SK-N-SH (cell line): ENCODE results near the gene HBP1. TPM values are rescaled to one million over a fixed set of nuclear protein-coding genes. Genes with fewer than 3 reads are reported as not detected.
A peak's percentile ranks its signal among the peaks of the same experiment; 100 is the strongest.

Source experiments
- CTCF ChIA-PET: fragments of 300-600, 350-600 bp; formaldehyde crosslinking; extraction: SDS; loops from one replicate; lab custom pipeline; 2021; lab: Yijun Ruan, JAX
- POLR2A ChIA-PET: fragments of 350-600 bp; sonication (Branson Sonifier 250); formaldehyde crosslinking; extraction: SDS; loops from one replicate; lab custom pipeline; 2020; ENCODE audit warnings: antibody characterized with exemption, inconsistent platforms; lab: Yijun Ruan, JAX
- DNase-seq: peaks from one replicate; pipeline ENCODE4 v3.0.0; 2012
- H2AFZ ChIP-seq: fragments of 200-600 bp; sonication (generic); 2 replicates; pipeline ENCODE4 v1.8.1; 2016; ENCODE audit warnings: antibody characterized with exemption, mild to moderate bottlenecking, low read depth
- H3F3A ChIP-seq: fragments of 200-600 bp; sonication (generic); replicated peaks from 2 replicates; pipeline ENCODE3; 2016; ENCODE audit warnings: antibody characterized with exemption, mild to moderate bottlenecking; ENCODE audit not compliant: insufficient read depth
- H3K27ac ChIP-seq, 2 experiments: fragments of 200-500 bp in 1 of 2; fragments of 200-600 bp in 1 of 2; sonication (Bioruptor generic) in 1 of 2; sonication (generic), shearing (Covaris generic) in 1 of 2; 2 replicates each; pipeline versions ENCODE4 v1.5.1 to v1.6.1; 2014 to 2016; ENCODE audit warnings: low read depth in 2 of 2, inconsistent platforms in 1 of 2, low read length in 1 of 2, mild to moderate bottlenecking in 1 of 2, mixed read lengths in 1 of 2
- H3K27me3 ChIP-seq: fragments of 200-600 bp; sonication (generic), shearing (Covaris generic); 2 replicates; pipeline ENCODE4 v1.6.1; 2016; ENCODE audit warnings: mixed run types; ENCODE audit not compliant: insufficient read depth
- H3K36me3 ChIP-seq, 2 experiments: fragments of 200-500 bp in 1 of 2; fragments of 200-600 bp in 1 of 2; sonication (Bioruptor generic) in 1 of 2; sonication (generic) in 1 of 2; replicated peaks in 1 of 2; 2 replicates each; pipeline versions ENCODE3 to v1.5.1; 2014 to 2016; ENCODE audit warnings: low read length in 1 of 2, mild to moderate bottlenecking in 1 of 2; ENCODE audit not compliant: insufficient read depth in 2 of 2, control insufficient read depth in 1 of 2
- H3K4me1 ChIP-seq, 2 experiments: fragments of 200-500 bp in 1 of 2; fragments of 200-600 bp in 1 of 2; sonication (Bioruptor generic) in 1 of 2; sonication (generic), shearing (Covaris generic) in 1 of 2; 2 replicates each; pipeline versions ENCODE4 v1.5.1 to v1.6.1; 2014 to 2016; ENCODE audit warnings: low read depth in 1 of 2, low read length in 1 of 2, mixed run types in 1 of 2; ENCODE audit not compliant: insufficient read depth in 2 of 2, control insufficient read depth in 1 of 2
- H3K4me2 ChIP-seq: fragments of 200-600 bp; sonication (generic), shearing (Covaris generic); 2 replicates; pipeline ENCODE4 v1.6.1; 2017; ENCODE audit warnings: mixed run types
- H3K4me3 ChIP-seq, 2 experiments: fragments of 200-500 bp in 1 of 2; fragments of 200-600 bp in 1 of 2; sonication (Bioruptor generic) in 1 of 2; sonication (generic), shearing (Covaris generic) in 1 of 2; 2 replicates each; pipeline versions ENCODE4 v1.5.1 to v1.8.1; 2014 to 2016; ENCODE audit warnings: low read depth in 2 of 2, inconsistent platforms in 1 of 2, low read length in 1 of 2, mild to moderate bottlenecking in 1 of 2, mixed read lengths in 1 of 2, moderate library complexity in 1 of 2
- H3K79me2 ChIP-seq: fragments of 200-600 bp; sonication (generic); 2 replicates; pipeline ENCODE4 v1.8.1; 2017; ENCODE audit warnings: mild to moderate bottlenecking; ENCODE audit not compliant: insufficient read depth
- H3K9ac ChIP-seq: fragments of 200-600 bp; sonication (generic); 2 replicates; pipeline ENCODE4 v1.6.1; 2017; ENCODE audit warnings: mixed run types
- H3K9me2 ChIP-seq: fragments of 200-600 bp; sonication (generic); 2 replicates; pipeline ENCODE4 v1.6.1; 2017; ENCODE audit warnings: mixed run types
- H3K9me3 ChIP-seq: fragments of 200-600 bp; sonication (generic); 2 replicates; pipeline ENCODE4 v1.6.1; 2017; ENCODE audit warnings: mixed run types, mild to moderate bottlenecking, moderate library complexity
- H4K20me1 ChIP-seq: fragments of 200-600 bp; sonication (generic); 2 replicates; pipeline ENCODE4 v1.6.1; 2017; ENCODE audit warnings: mild to moderate bottlenecking, mixed run types; ENCODE audit not compliant: insufficient read depth
- CHD2 ChIP-seq: fragments of 150-350 bp; IDR thresholded peaks from 2 replicates; pipeline ENCODE4 v1.6.1; 2018; ENCODE audit warnings: low read length; ENCODE audit not compliant: partially characterized antibody
- CTCF ChIP-seq: fragments of 200-600 bp; sonication (generic); IDR thresholded peaks from 2 replicates; pipeline ENCODE4 v1.6.1; 2017; ENCODE audit warnings: antibody characterized with exemption, mild to moderate bottlenecking, moderate library complexity
- ELF1 ChIP-seq: IDR thresholded peaks from 2 replicates; pipeline ENCODE4 v1.4.0; 2012
- EP300 ChIP-seq, 2 experiments: IDR thresholded peaks; 2 replicates each; pipeline versions ENCODE4 v1.4.0 to v1.6.1; 2012; ENCODE audit warnings: borderline replicate concordance in 1 of 2, low read depth in 1 of 2, low read length in 1 of 2
- FOSL2 ChIP-seq: IDR thresholded peaks from 2 replicates; pipeline ENCODE4 v1.4.0; 2012; ENCODE audit warnings: low read depth, mild to moderate bottlenecking, moderate library complexity, borderline replicate concordance
- FOXJ3 ChIP-seq: sonication (generic); formaldehyde crosslinking; IDR thresholded peaks from 2 replicates; pipeline ENCODE4 v1.5.1; 2020; ENCODE audit warnings: mild to moderate bottlenecking, missing genetic modification reagents
- GABPA ChIP-seq: IDR thresholded peaks from 2 replicates; pipeline ENCODE4 v1.4.0; 2012; ENCODE audit warnings: low read depth, mild to moderate bottlenecking
- GATA2 ChIP-seq: sonication (generic); formaldehyde crosslinking; IDR thresholded peaks from 2 replicates; pipeline ENCODE4 v1.5.0; 2020; ENCODE audit warnings: mild to moderate bottlenecking, missing genetic modification reagents
- JUND ChIP-seq: IDR thresholded peaks from 2 replicates; pipeline ENCODE4 v1.4.0; 2012
- MEF2A ChIP-seq: IDR thresholded peaks from 2 replicates; pipeline ENCODE4 v1.4.0; 2012; ENCODE audit warnings: low read depth, borderline replicate concordance
- MXI1 ChIP-seq: IDR thresholded peaks from 2 replicates; pipeline ENCODE4 v1.6.1; 2012; ENCODE audit warnings: mild to moderate bottlenecking, low read depth, low read length, improper control_type of control experiment
- NRF1 ChIP-seq: IDR thresholded peaks from 2 replicates; pipeline ENCODE4 v1.6.1; 2012; ENCODE audit warnings: low read depth, mild to moderate bottlenecking, low read length
- PBX3 ChIP-seq: IDR thresholded peaks from 2 replicates; pipeline ENCODE4; 2012
- RAD21 ChIP-seq: IDR thresholded peaks from 2 replicates; pipeline ENCODE4 v1.6.1; 2012; ENCODE audit warnings: mild to moderate bottlenecking, low read length
- SMC3 ChIP-seq: IDR thresholded peaks from 2 replicates; pipeline ENCODE4 v1.6.1; 2012; ENCODE audit warnings: low read depth, low read length, improper control_type of control experiment
- TCF12 ChIP-seq: IDR thresholded peaks from 2 replicates; pipeline ENCODE4 v1.4.0; 2012
- TEAD4 ChIP-seq: IDR thresholded peaks from 2 replicates; pipeline ENCODE4 v1.4.0; 2012; ENCODE audit warnings: mild to moderate bottlenecking, borderline replicate concordance; ENCODE audit not compliant: insufficient read depth
- YY1 ChIP-seq: IDR thresholded peaks from 2 replicates; pipeline ENCODE4 v1.4.0; 2012; ENCODE audit warnings: low read depth, mild to moderate bottlenecking
- whole genome bisulfite sequencing: methylation state at CpG from one replicate; pipeline ENCODE4 v1.1.6; 2017; ENCODE audit warnings: low lambda C conversion rate; 5-methylcytosine and 5-hydroxymethylcytosine counted together
- polyA plus RNA-seq, 3 experiments: library from polyadenylated mRNA; depleted of rRNA; stranded (reverse); fragments of >200 nt; gene quantifications; 2 replicates each; pipeline ENCODE4 v1.2.3, GENCODE V29; 2012
- TF ChIP-seq, protein P1 (sequence below): fragments of 150-350 bp; IDR thresholded peaks from 2 replicates; pipeline ENCODE4 v1.6.1; 2017; ENCODE audit warnings: antibody characterized with exemption, low read length, low read depth, borderline replicate concordance
- TF ChIP-seq, protein P2 (sequence below): IDR thresholded peaks from 2 replicates; pipeline ENCODE4 v1.4.0; 2012; ENCODE audit warnings: low read depth

The HBP1 gene
- polyA plus RNA-seq, 1 of the 3 experiments (the other 2 are of a cell fraction), result 27.2 TPM

GRCh38 chr7:107162475-107162874 is 6.3 kb upstream of the HBP1 start (continued):
- TF ChIP-seq PBX3 (no peak), EP300 (IDR thresholded peaks at IDR 0.05; ENCODE audit: borderline replicate concordance in 1 of 2, low read depth in 1 of 2, low read length in 1 of 2) (no peak), CHD2 (no peak), FOXJ3 (CRISPR knock-in tag) (no peak), GABPA (no peak), FOSL2 (peak; percentile 46; the same call in 1 of the 2 replicates), SMC3 (no peak), MEF2A (no peak), NRF1 (no peak), MXI1 (no peak), YY1 (no peak), JUND (peak; percentile 28; the same call in 1 of the 2 replicates)
- TF ChIP-seq, protein P1, sequence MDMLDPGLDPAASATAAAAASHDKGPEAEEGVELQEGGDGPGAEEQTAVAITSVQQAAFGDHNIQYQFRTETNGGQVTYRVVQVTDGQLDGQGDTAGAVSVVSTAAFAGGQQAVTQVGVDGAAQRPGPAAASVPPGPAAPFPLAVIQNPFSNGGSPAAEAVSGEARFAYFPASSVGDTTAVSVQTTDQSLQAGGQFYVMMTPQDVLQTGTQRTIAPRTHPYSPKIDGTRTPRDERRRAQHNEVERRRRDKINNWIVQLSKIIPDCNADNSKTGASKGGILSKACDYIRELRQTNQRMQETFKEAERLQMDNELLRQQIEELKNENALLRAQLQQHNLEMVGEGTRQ, result no peak

GRCh38 chr7:107164092-107164491 is 4.7 kb upstream of the HBP1 start:
- CTCF ChIA-PET, result interaction anchor here (0.6 to 5.0 kb wide), 4 partner anchors 14 to 622 kb away, joined by 3 to 62 read pairs (median 4); no protein-coding TSS in a partner anchor
- 73% methylated on average over 2 of the region's 2 CpGs for WGBS
- H3K27me3 ChIP-seq, result no peaks in the 10 kb centered on the region
- no peak overlapping the region for H3K9ac ChIP-seq
- H3K27ac ChIP-seq, result no peak overlapping the region
- TF ChIP-seq CTCF (no peak), TCF12 (no peak), GATA2 (CRISPR knock-in tag) (no peak), RAD21 (no peak), TEAD4 (no peak), ELF1 (no peak)
- TF ChIP-seq, protein P1, result no peak
- TF ChIP-seq, protein P2, sequence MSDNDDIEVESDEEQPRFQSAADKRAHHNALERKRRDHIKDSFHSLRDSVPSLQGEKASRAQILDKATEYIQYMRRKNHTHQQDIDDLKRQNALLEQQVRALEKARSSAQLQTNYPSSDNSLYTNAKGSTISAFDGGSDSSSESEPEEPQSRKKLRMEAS, result no peak
- H3K9me2 ChIP-seq, result no peaks in the 10 kb centered on the region
- H3K9me3 ChIP-seq, result no peaks in the 10 kb centered on the region
- peaks cover 7% of the 10 kb centered on the region in 2 experiments; a peak in 3 of 4 replicates for H3K4me1 ChIP-seq
- H2AFZ ChIP-seq, result no peak overlapping the region
- POLR2A ChIA-PET, result no interaction called here
- H4K20me1 ChIP-seq, result no peaks in the 10 kb centered on the region
- DNase-seq, result no peak
- H3F3A ChIP-seq, result peaks cover 11% of the 10 kb centered on the region
- H3K79me2 ChIP-seq, result no peaks in the 10 kb centered on the region
- H3K4me3 ChIP-seq, result no peak overlapping the region
- peaks cover 13 to 23% of the 10 kb centered on the region in 2 experiments for H3K36me3 ChIP-seq
- H3K4me2 ChIP-seq, result no peak overlapping the region
